Stimulated activated CD4-positive, alpha-beta T cell treated with anti-CD3 and anti-CD28 coated beads, Interleukin-15, amount 100 ng/mL, for 48 hours (primary cell): ENCODE results near the gene ALG5.

Experiments used
- DNase-seq, 2 donors: peaks; one replicate each; pipeline ENCODE4 v3.0.0-alpha.2; 2020; ENCODE audit warnings: low read depth in 2 of 2

The ALG5 gene

DNA sequence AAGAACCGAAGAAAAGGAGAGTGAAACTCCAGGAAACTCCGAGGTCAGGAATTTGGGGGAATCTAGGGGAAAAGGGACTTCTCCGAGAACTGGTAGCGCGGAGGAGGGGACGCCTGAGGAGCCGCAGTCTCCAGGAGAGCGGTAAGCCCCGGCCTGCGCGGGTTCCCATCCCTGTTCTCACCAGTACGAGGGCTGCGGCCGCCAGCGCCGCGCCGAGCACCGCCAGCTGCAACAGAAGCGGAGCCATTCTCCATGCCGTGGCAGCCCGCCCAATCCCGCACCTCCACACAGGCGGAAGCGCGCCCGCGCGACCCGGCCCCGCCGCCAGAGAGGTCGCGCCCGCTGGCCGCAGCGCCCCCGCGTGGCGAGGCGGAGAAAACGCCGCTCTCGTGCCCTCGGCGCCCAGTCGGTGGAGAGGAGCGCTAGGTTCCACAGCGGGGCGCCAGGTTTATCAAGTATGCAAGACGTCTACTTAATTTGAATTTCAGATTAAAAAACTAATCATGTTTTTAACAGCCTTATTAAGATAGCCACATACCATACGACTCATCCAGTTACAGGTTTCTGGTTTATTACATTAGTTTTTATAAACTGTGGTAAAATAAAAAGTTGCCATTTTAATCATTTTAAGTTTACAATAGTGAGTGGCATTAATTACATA, at the start of gene ALG5:
TSS of gene ALG5 (minus strand) at position 287 of the 661 bp plus-strand sequence. CDS start at position 247, 40 bp downstream.
- DNase-seq, result peak; percentile 80 to 83

DNA sequence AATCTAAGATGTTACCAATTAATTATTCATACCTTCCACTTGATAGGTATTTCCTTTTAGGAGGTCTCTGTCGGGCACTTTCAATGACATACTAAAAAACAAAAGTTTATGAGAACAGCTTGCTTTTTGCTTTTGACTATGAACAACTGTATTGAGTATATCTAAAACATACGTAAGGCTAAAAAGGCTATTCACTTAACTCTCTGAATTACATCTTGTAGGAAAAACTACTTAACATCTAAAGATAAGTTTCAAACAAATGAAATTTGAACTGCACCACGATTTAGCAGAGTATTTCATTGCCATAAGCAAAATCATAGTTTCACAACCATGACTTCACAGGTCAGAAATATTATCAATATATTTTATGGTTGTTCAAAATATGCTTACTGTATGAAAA, 48.7 kb upstream of the ALG5 start:
- no peak for DNase-seq

DNA sequence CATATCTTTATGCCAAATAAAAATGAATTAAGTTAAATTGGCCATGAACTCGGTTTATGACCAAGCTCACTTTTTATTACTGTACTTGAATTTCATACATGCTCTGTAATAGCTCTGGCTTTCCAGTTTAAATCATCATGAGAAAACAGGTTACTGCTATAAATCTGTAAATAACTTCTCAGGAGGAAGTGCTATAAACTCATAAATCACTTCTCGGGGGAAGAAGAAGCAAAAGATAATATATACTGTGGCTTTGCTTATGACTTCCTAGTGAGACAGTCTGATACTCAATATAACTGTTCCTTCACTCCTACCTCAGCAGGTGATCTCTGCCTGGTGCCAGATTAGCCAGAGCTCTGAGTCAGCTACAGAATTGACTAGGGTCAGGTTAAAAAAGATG, 47.9 kb upstream of the ALG5 start:
- no peak for DNase-seq

DNA sequence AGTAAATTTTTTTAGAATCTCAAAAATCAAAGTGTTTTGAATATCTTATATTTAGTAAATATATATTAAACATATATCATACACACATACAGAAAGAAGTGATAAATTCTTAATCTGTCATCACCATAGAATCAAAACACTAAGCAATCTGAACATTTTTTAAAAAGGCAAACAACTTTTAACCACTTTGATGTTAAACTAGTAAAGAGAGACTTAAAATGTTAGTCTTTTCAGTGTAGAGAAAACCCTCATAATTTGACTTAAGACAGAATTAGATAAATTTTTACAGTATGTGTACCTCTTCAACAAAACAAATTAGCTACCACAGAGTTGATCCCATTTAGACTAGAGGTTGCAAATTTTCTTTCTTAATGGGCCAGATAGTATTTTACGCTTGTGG, 46.9 kb upstream of the ALG5 start:
- DNase-seq, result no peak

DNA sequence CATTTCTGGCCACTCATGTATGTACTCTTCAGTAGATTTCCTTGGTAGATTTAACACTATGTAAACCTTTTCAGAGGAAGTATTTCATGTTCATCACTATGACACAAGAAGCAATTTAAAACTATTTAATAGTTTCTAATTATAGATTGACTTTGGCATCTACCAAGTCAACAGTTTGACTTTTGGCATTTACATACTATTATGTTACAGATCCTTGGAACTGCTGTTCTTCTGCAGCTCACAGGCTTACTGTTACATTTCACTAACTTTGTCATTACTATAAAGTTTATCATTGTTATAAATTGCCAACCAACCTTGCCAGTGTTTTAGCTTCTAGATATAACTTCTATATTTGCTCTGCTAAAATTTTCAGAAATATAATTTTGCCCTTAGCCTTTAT, 41.6 kb upstream of the ALG5 start:
- no peak for DNase-seq

GRCh38 chr13:37039896-37040295, 40.8 kb upstream of the ALG5 start:
- no peak for DNase-seq

- DNase-seq, result no peak
These were observed 38.1 kb upstream of the ALG5 start for GRCh38 chr13:37037241-37037640.

DNA sequence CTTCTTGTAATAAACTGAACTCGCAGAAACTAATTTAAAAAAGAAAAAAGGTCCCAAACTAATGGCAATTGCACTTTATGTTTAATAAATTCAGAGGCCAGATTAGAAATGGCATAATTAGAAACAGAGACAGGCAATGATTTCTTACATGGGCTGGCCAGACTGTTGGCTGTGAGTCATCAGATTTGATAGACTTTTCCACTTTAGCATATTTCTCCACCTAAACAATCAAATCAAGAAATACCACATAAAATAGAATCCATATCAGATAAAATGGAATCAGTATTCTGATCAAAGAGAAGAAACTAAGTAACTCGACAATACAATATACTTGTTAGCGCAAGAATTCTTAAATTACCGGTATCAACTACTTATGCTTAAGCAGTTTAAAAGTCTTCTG, 30.5 kb upstream of the ALG5 start:
- DNase-seq, result no peak

DNA sequence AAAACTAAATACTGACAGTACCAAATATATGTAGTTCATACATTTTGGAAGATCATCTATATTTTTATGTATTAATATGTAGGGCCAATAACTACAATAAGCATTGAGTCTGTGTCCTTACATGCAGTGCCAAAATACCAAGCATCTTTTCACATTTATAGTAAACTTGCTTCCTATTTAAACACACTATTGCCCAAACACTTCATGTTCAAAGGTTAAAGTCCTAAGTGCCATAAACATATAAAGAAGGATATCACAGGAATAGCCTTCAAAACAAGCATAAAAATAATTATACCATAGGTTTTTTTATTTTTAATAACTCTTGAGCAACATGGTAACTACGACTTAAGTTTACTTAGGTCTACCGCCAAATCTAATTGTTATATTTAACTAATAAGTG, 28.5 kb upstream of the ALG5 start:
- DNase-seq, result no peak

- no peak for DNase-seq
These were observed 27.6 kb upstream of the ALG5 start for GRCh38 chr13:37026771-37027170.

GRCh38 chr13:37023871-37024270, 24.7 kb upstream of the ALG5 start:
- no peak for DNase-seq

GRCh38 chr13:37014609-37015008, 15.5 kb upstream of the ALG5 start:
- no peak for DNase-seq

DNA sequence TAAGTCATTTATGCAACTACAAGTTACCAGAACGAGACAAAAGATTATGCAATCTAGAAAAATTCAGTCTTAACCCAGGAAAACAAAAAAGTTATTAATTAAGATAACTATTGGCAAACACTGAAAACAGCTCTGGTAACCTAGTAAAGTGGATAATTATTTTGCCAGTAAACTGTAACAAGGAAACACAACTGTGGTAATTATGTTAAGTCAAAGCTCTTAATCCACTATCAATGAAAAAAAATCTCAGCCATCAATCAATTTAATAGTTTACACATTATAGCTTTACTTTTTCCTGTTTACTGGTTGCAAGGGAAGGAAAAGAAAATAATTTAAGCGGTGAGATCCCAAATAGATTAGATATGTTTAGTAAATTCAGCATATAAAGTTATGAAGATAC, 12.6 kb upstream of the ALG5 start:
- no peak for DNase-seq

DNA sequence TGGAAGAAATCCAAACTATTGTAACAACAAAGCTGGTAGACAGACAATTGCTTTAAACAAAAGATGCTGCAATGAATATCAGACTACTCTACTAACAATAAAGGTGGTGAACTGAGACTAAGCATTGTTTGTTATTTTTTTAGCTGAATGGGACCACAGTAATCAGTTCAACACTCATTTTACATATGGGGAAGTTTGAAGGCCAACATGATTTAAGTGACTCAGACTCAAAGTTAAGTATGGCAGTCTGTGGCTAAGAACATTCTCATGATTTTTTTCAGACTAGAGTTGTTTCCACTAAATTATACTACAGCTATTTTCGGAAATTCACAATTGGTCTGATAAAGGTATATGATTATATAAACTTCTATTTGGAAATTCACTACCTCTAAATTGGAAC, 11.9 kb upstream of the ALG5 start:
- DNase-seq, result no peak

- no peak for DNase-seq
These were observed 11.3 kb upstream of the ALG5 start for GRCh38 chr13:37010424-37010823.

DNA sequence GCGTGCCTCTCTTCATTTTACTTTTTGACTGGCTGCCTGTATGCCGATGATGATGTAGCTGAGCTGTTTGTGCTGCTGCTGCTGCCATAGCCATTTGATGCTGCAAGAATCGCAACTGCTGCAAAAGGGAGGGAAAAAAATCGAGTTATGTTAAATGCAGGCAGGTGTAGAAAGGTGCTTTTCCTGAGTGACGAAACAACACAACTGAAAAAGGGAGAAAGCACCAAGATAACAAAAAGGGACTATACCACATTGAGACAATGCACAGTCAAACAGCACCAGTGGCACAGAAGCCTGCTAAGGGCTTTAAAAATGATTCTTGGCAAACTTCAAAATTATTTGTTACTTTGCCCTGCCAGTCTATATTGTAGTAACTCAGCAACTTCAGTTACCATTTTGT, 10.6 kb upstream of the ALG5 start:
- no peak for DNase-seq

DNA sequence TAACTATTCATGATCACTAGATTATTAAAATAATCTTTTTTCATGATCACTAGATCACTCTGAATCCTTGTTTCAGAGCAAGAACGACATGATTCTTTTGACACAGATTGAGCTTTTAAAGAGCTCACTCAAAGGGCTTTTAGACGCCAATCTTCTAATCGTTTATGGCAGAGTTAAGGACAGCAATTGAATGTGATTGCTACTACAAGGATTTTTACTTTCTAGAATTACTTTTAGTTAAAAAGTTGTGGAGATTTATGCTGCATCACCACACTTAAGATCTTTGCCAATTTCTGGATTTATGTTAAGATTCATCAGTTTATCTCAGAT, 2.7 kb upstream of the ALG5 start:
- no peak for DNase-seq

DNA sequence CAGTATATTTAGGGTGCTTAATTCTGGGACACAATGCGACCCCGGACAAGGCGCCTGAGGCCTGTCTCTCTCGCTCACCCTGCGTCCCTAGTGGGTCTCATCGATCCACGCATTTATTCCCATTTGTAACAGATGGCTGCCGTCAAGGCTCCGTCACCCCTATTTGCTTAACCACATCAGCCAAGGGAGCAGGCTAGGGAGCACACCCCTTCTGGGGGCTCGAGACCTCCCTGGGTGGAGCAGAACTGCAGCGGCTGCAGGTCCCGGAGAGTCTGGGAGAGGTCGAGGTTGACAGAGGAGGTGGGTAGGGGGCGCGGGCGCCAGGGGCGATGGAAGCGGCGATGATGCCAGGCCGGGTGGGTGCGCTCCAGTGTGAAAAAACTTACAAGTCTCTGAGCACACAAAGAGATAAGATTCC, 507 bp downstream of the ALG5 start:
- DNase-seq, result no peak

GRCh38 chr13:36997716-36998427, 1.3 kb downstream of the ALG5 start:
- DNase-seq, result no peak

GRCh38 chr13:36992362-36992761, 6.8 kb downstream of the ALG5 start:
- no peak for DNase-seq

- no peak for DNase-seq
These were observed 12.5 kb downstream of the ALG5 start for GRCh38 chr13:36986462-36987240.

GRCh38 chr13:36981156-36981743, 17.9 kb downstream of the ALG5 start:
- no peak for DNase-seq
